Gastroesophageal sphincter (tissue), 3 donors: ENCODE data around the gene CMTM8.

Source experiments
- EP300 ChIP-seq: sonication (generic); formaldehyde crosslinking; IDR thresholded peaks from one replicate; pipeline ENCODE4 v1.6.1; 2017; ENCODE audit warnings: antibody characterized with exemption, mild to moderate bottlenecking
- POLR2A ChIP-seq, 2 donors: fragments of 450-650 bp; IDR thresholded peaks; one replicate each; pipeline ENCODE4 v1.6.1; 2017; ENCODE audit warnings: antibody characterized with exemption in 2 of 2, mild to moderate bottlenecking in 2 of 2, moderate library complexity in 1 of 2
- POLR2AphosphoS5 ChIP-seq: sonication (generic); formaldehyde crosslinking; IDR thresholded peaks from one replicate; pipeline ENCODE4 v1.6.1; 2017; ENCODE audit warnings: antibody characterized with exemption
- TF ChIP-seq, protein P1 (sequence below), 4 experiments: fragments of 200-600 bp in 2 of 4; fragments of 450-650 bp in 2 of 4; sonication (generic) in 1 of 4; IDR thresholded peaks; one replicate each; pipeline ENCODE4 v1.5.1; 2017 to 2019; ENCODE audit warnings: antibody characterized with exemption in 4 of 4, mild to moderate bottlenecking in 2 of 4, moderate library complexity in 2 of 4

DNA sequence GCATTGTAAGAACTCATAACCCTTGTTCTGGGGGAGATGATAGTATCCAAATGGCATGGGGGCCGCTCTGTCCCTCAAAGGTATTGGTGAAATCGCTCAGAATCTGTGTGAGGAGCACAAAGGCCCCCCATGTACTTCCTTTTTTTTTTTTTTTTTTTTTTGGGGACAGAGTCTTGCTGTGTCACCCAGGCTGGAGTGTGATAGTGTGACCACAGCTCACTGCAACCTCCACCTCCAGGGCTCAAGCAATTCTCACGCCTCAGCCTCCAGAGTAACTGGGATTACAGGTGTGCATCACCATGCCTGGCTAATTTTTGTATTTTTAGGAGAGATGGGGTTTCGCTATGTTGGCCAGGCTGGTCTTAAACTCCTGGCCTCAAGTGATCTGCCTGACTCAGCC lies 37.0 kb downstream of the CMTM8 start:
- TF ChIP-seq, protein P1, sequence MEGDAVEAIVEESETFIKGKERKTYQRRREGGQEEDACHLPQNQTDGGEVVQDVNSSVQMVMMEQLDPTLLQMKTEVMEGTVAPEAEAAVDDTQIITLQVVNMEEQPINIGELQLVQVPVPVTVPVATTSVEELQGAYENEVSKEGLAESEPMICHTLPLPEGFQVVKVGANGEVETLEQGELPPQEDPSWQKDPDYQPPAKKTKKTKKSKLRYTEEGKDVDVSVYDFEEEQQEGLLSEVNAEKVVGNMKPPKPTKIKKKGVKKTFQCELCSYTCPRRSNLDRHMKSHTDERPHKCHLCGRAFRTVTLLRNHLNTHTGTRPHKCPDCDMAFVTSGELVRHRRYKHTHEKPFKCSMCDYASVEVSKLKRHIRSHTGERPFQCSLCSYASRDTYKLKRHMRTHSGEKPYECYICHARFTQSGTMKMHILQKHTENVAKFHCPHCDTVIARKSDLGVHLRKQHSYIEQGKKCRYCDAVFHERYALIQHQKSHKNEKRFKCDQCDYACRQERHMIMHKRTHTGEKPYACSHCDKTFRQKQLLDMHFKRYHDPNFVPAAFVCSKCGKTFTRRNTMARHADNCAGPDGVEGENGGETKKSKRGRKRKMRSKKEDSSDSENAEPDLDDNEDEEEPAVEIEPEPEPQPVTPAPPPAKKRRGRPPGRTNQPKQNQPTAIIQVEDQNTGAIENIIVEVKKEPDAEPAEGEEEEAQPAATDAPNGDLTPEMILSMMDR (IDR thresholded peaks at IDR 0.05): no peak
- TF ChIP-seq EP300 (no peak), POLR2A (IDR thresholded peaks at IDR 0.05) (no peak), POLR2AphosphoS5 (no peak)
